HG03521 (cell line): ENCODE results near the gene SSH2.

ENCODE experiments used
- ATAC-seq: cut with Tn5 transposase; IDR thresholded peaks from one replicate; pipeline ENCODE4 v1.9.1; 2021; ENCODE audit warnings: mild to moderate bottlenecking, moderate library complexity; ENCODE audit not compliant: unreplicated experiment

SSH2 gene

DNA sequence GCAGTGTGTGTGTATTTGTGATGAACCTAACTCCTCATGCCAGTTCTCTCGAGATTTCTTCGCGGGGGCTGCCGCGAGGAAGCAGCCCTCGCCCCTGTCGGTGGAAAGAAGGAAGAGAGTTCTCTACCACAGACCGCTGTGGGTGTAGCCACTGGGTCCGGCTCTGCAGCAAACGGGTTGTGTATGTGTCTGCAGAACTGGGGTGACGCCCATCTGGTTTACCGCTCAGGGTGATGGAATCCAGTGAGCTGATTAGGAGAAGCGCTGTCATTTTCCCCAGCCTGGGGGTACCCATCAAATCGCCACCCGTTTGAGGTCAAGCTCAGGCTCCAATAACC lies 315.0 kb downstream of the SSH2 start:
- no peak for ATAC-seq

DNA sequence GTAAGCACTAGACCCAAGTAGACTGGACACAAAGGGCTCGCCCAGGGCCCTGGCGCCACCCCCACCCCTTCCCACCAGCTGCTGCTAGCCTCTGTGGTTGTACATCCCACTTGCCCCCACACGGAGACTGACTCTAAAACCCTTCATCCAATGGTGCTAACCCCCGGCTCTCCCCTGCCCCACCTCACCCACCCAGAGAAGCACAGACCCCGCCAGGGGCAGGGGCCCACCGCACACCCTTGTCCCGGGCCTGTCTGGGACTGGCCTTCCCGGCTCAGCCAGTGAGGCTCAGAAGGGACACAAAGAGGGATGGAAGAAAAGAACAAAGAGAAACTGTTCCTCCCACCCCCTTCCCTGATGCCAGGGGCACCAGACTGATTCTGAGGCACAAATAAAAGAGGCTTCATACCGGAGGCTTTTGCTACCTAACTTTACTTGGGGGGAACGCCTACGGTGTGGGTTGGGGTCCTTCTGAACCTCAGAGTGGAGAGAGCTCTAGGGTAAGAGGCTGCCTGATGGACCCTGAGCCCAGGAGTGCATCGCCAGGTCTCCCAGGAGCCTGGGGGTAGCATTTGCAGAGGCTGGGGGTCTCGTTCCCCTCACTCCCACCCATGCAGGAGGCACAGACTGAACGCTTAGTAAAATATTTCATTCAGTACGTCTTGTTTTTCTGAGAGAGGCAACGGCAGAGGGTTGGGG lies 315.5 kb downstream of the SSH2 start:
- ATAC-seq = no peak

DNA sequence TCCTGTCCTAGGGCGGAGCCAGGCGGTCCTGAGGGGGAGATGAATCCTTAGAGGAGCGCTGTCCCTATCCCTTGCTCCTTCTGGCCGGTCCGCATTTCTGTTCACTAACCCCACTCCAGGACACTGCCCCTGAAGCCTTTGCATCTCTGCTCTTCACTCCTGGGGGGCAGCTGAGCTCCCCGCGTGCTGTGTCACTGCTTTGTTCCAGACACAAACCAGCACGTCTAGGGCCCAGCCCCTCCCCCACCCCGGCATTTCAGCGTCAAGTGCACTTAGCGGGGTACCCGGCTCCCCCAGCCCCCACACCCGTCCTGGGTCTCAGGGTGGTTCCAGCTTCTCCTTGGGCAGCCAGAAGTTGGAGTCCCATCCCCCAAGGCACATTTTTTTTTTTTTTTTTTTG lies 316.2 kb downstream of the SSH2 start:
- ATAC-seq = no peak

- ATAC-seq = no peak
These were observed 316.6 kb downstream of the SSH2 start for GRCh38 chr17:29613352-29613837.

GRCh38 chr17:29612404-29613280 lies 317.4 kb downstream of the SSH2 start:
- ATAC-seq = no peak

DNA sequence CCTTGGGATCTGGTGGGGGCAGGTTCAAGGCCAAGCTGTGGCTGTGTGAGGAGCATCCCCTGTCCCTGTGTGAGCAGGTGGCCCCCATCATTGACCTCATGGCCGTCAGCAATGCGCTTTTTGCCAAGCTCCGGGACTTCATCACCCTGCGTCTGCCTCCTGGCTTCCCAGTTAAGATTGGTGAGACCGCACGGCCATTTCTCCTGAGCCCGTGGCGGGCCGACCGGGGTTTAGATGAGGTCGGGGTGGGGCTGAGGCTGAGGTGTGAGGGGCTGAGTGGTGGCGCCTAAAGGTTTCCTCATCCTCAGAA lies 318.0 kb downstream of the SSH2 start:
- ATAC-seq = no peak

DNA sequence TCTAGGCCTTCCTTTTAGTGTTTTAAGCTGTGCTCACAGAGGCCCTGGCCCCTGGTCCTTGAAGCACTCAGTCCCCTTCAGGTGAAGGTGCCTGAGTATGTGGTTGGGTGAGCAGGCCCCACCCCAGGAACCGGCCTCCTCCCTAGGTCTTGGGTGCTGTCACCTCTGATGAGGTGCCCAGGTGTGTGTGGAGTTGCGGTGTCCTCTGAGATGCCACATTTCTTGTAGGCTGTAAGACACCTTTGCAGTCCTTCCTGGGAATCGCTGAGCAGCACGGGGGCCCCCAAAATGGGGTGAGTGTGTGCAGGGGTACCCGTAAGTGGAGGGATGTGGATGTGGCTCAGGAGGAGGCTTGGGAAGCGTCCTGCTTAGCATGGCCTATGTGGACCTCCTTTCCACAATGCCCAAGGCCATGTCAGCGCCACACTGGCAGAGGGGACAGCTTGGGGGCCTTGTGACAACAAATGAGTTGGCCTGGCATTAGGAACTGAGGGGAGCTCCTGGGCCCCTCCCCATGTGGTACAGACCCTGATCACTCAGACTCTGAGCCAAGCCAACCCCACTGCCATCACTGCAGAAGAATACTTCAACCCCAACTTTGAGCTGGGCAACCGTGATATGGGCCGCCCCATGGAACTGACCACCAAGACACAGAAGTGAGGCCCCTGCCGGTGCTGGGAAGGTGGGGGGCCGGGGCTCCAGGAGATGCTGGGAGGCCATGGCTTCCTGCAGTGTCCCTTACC lies 318.5 kb downstream of the SSH2 start:
- no peak for ATAC-seq

DNA sequence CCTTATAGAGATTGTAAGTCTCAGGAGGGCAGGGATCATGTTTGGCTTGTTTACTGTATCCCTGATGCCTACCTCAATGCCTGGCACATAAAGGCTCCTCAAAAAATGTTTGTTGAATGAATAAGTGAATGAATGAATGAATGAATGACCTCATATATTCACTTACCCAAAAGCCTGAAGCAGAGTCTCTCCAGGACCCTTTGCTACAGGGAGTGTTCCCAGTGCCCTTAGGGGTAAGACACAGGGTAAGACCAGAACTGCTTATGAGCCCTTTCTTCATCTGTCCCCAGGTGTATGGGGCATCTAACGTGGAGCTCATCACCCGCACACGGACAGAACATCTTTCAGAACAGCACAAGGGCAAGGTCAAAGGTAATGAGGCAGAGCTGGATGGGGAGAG lies 319.6 kb downstream of the SSH2 start:
- no peak for ATAC-seq

- no peak for ATAC-seq
These were observed 321.0 kb downstream of the SSH2 start for GRCh38 chr17:29608986-29609385.

DNA sequence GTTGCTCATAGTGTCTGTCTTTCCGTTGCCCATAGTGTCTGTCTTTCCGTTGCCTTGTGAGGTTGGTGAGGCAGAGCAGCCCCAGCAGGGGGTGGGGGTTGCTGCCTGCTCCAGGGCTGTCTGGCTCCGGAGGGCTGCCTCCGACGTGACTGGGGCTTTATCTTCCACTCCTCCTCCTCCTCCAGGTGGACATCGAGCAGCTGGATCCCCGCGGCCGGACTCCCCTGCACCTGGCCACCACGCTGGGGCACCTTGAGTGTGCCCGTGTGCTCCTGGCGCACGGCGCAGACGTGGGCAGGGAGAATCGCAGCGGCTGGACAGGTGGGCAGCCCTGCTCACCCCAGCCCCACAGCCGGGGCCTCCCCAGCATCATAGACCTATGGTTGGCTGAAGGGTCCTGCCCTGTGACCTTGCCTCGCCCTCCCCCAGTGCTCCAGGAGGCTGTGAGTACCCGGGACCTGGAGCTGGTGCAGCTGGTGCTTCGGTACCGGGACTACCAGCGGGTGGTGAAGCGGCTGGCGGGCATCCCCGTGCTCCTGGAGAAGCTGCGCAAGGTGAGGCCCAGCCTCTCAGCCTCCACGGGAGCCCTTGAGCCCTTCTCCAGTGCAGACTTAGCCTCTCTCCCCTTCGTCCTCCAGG lies 322.4 kb downstream of the SSH2 start:
- ATAC-seq = no peak

DNA sequence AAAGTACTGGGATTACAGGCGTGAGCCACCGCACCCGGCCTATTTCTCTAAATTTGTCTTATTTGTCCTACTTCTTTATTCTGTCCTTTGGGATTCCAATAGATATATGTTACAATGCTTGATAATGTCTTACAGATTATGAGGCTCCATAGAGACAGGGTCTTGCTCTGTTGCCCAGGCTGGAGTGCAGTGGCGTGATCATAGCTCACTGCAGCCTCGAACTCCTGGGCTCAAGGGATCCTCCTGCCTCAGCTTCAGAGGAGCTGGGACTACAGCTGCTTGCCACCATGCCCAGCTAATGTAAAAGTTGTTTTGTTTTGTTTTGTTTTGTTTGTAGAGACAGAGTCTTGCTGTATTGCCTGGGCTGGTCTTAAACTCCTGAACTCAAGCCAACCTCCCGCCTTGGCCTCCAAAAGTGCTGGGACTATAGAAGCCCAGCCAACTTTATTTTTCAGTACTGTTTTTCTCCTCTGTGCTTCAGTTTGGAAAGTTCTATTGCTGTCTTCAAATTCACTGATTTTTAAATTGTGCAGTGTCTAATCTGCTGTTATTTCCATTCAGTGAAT lies 326.8 kb downstream of the SSH2 start:
- ATAC-seq = no peak

DNA sequence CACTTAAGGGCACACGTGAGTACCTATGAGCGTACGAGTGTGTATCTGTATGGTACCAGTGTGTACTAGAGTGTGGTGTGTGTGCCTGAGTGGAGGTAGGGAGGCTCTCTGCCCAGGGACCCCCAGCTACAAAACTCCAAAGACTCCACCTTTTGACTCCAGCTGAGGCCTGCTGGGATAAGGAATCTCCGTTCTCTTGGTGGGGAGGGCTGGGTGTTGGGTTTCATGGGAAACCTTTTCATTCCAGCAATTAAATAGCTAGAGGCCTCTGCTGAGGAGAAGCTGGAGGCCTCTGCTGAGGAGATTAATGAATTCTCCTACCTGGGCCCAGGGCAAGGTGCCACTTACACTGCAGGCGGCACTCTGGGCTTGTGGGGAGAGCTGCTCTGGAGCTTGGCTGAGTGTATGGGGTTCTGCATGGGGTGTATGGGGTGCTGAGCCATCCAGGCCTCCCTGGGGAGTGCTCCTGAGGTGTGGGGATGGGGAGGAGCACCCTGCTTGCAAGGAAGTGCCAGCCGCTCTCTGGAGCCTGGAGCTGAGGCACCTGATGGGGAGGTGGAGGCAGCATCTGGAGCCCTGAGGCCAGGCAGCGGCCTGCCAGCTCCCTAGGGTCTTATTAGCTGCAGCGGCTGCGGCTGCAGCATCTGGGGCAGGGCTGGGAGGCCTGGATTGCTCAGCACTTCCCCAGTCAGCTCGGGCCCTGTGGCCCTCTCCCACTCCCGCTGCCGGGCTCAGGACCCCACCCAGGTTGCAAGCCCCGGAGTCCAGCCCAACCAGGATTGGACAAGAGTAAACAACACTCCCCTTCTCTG lies 332.5 kb downstream of the SSH2 start:
- ATAC-seq = no peak

GRCh38 chr17:29596811-29597210 lies 333.2 kb downstream of the SSH2 start:
- ATAC-seq = no peak

- no peak for ATAC-seq
These were observed 333.9 kb downstream of the SSH2 start for GRCh38 chr17:29595943-29596774.

- no peak for ATAC-seq
These were observed 334.7 kb downstream of the SSH2 start for GRCh38 chr17:29595107-29595942.

DNA sequence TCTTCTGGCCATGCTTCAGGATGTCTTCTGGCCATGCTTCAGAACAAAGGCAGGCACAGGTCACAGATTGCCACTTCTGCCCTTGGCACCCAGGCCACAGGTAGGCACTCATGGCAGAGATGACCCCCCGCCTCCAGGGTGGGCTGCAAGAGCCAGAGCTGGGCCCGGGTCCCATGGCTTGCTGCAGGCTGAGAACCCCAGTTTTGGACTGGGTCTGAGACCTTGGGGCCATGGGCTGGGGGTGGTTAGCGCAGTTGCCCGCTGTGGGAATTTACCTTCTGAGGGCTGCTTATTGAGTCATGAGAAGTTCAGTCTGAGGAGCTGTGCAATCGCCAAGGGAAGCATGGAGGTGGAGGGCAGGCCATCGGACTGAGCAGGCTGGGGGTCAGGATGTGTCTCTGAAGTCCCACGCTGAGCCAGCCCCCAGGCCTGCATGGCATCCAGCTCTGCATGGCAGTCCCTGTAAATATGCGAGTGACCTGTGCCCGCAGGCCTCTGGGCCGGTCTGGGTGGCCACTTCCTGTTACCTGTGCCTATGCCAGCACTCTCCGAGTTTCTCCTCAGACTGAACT lies 335.4 kb downstream of the SSH2 start:
- no peak for ATAC-seq

GRCh38 chr17:29593591-29594518 lies 336.2 kb downstream of the SSH2 start:
- no peak for ATAC-seq
